CD4-positive, alpha-beta T cell treated with Interleukin-12 subunit alpha and Interleukin-12 subunit beta, for 1 hour (primary cell): Measurements from ENCODE around the gene NTPCR.
"Not testable (repeated sequence)": the region's sequence is repeated elsewhere in the genome, so short reads cannot be mapped to it uniquely, and the experiment has no call there.

ENCODE experiments used
- DNase-seq: peaks from one replicate; pipeline ENCODE4 v3.0.0-alpha.2; 2020

The NTPCR gene

GRCh38 chr1:232950197-232951176 lies at the start of gene NTPCR:
TSS of gene NTPCR (plus strand) at chr1:232950611. CDS start at chr1:232950711, 100 bp downstream.
- peak; percentile 94 for DNase-seq

GRCh38 chr1:232900818-232901217 lies 49.6 kb upstream of the NTPCR start:
- no peak for DNase-seq

GRCh38 chr1:232901255-232901654 lies 49.2 kb upstream of the NTPCR start:
- DNase-seq, result no peak

GRCh38 chr1:232902774-232903350 lies 47.5 kb upstream of the NTPCR start:
- no peak for DNase-seq

GRCh38 chr1:232904131-232904530 lies 46.3 kb upstream of the NTPCR start:
- no peak for DNase-seq

- no peak for DNase-seq
Measured at GRCh38 chr1:232904566-232904965, 45.8 kb upstream of the NTPCR start.

GRCh38 chr1:232905331-232906034 lies 44.9 kb upstream of the NTPCR start:
- no peak for DNase-seq

GRCh38 chr1:232906441-232906840 lies 44.0 kb upstream of the NTPCR start:
- DNase-seq, result no peak

GRCh38 chr1:232908831-232909230 lies 41.6 kb upstream of the NTPCR start:
- no peak for DNase-seq

- no peak for DNase-seq
Measured at GRCh38 chr1:232909752-232910151, 40.7 kb upstream of the NTPCR start.

GRCh38 chr1:232911027-232911599 lies 39.3 kb upstream of the NTPCR start:
- DNase-seq, result no peak

GRCh38 chr1:232912845-232913580 lies 37.4 kb upstream of the NTPCR start:
- DNase-seq, result no peak

- not testable (repeated sequence) for DNase-seq
Measured at GRCh38 chr1:232914271-232914670, 36.1 kb upstream of the NTPCR start.

GRCh38 chr1:232915212-232915611 lies 35.2 kb upstream of the NTPCR start:
- DNase-seq, result no peak

- no peak for DNase-seq
Measured at GRCh38 chr1:232917053-232917452, 33.4 kb upstream of the NTPCR start.

GRCh38 chr1:232921381-232921780 lies 29.0 kb upstream of the NTPCR start:
- DNase-seq, result no peak

GRCh38 chr1:232922485-232922884 lies 27.9 kb upstream of the NTPCR start:
- no peak for DNase-seq

GRCh38 chr1:232923739-232924386 lies 26.5 kb upstream of the NTPCR start:
- DNase-seq, result peak; percentile 63

- no peak for DNase-seq
Measured at GRCh38 chr1:232924874-232925273, 25.5 kb upstream of the NTPCR start.

- DNase-seq, result no peak
Measured at GRCh38 chr1:232925421-232926220, 24.8 kb upstream of the NTPCR start.

- not testable (repeated sequence) for DNase-seq
Measured at GRCh38 chr1:232927166-232927565, 23.2 kb upstream of the NTPCR start.
